ENCODE data around the gene MEGF6.

Gene MEGF6

GRCh38 chr1:3556336-3556735 is 55.0 kb downstream of the MEGF6 start:
- DNase-seq, result no peak

- DNase-seq, result no peak
Measured at GRCh38 chr1:3555131-3555920, 56.0 kb downstream of the MEGF6 start.

- no peak for DNase-seq
Measured at GRCh38 chr1:3553940-3554223, 57.4 kb downstream of the MEGF6 start.

DNA sequence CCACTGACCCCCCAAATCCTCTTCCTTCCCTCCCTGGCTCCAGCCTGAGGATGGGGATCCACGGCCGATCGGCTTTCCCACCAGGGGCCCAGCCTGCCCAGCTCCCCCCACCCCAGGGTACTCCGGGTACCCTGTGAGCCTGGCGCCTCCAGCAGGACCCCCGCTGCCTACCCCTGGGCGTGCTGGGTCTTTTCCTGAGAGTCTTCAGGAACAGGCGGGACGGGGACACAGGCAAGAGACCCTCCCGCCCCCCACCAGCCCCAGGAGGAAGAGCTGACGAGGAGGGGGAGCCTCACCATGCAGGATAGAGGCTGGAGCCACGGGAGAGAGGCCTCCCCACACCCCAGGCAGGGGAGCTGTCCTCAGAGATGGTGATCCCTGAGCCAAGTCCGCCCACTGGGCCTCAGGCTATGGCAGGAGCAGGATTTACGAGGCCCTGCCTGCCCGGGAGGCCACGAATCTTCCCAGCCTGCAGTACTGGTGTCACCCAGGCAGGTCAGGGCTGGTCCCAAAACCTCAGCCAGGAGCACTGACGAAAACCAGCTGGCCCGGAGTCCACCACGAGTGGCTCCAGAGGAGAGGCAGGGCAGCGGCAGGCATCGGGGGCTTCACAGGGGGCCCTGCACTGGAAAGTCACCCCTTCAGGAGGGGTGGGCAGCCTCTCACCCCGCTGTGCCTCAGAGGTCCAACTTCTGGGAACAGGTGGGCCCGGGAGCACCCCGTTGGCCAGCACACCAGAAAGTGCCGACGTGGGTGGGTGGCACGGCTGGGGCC is 58.0 kb downstream of the MEGF6 start:
- DNase-seq, result no peak

DNA sequence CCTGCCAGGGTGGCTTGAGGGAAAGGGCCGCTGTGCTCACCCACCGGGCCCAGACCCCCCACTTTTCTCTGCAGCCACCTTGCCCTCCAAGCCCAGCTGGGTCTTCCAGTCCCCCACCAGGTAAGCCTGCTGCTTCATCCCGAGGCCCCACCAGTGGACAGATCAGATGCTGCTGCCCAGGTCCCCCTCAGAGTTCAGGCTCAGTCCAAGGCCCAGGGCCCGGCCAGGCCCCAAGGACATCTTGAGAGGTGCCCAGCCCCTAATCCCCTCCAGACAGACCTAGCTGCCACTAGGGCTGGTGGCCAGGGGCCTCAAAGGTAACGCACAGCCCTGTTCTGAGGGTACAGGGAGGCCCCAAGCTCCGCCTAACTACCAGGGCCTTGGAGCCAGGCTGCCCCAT is 58.6 kb downstream of the MEGF6 start:
- no peak for DNase-seq

GRCh38 chr1:3552176-3552575 is 59.1 kb downstream of the MEGF6 start:
- no peak for DNase-seq

DNA sequence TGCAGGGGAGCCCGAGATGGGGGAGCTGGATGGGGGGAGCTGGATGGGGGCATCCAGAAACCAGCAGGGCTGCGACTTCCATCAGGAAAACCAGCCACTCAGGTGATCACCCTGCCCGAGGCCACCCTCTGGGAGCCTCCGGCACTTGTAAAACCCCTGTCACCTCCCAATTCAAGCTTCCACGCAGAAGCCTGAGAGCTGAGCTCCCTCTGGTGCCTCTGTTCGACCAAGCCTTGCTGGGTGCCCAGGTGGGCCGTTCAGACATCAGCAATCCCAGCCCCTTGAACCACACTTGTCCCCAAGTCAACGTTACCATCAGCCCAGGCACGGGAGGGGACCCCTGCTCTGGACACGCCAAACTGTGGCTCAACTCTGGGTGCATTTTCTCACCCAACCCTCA is 59.6 kb downstream of the MEGF6 start:
- no peak for DNase-seq

- DNase-seq, result no peak
Measured at GRCh38 chr1:3551290-3551678, 60.0 kb downstream of the MEGF6 start.

- DNase-seq, result no peak
Measured at GRCh38 chr1:3550511-3551289, 60.6 kb downstream of the MEGF6 start.

- DNase-seq, result no peak
Measured at GRCh38 chr1:3548895-3549294, 62.4 kb downstream of the MEGF6 start.

DNA sequence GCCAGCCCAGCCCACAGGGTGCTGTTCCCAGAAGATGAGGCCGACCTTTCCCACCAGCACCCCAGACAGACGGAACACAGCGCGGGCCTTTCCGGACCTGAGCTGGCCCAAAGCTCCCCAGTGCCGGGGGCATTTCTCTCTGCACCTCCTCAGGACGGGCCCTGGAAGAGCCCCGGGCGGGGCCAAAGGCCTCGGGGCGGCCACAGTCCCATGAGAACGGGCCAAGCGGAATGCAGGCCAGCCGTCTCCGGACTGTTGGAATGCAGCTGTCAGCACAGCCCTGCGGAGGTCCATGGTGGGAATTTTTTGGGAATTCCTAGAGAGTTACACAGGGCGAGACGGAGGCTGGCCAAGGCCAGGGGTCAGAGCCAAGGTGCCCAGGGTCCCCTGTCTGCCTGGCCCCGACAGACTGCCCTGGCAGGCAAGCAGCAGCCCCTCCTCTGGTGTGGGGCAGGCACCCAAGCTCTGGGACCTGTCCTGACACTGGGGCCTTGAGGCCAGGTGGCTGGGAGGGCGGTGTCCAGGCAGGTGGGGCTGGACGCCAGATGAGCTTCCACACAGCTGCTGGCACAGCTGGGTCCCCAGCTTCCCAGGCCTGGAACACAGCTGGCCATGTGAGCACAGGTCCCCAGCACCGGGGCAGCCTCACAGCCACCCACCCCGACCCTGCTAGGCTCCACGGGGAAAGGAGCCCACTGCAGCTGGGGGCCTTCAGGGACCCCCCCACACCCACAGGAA is 63.0 kb downstream of the MEGF6 start:
- DNase-seq, result no peak

DNA sequence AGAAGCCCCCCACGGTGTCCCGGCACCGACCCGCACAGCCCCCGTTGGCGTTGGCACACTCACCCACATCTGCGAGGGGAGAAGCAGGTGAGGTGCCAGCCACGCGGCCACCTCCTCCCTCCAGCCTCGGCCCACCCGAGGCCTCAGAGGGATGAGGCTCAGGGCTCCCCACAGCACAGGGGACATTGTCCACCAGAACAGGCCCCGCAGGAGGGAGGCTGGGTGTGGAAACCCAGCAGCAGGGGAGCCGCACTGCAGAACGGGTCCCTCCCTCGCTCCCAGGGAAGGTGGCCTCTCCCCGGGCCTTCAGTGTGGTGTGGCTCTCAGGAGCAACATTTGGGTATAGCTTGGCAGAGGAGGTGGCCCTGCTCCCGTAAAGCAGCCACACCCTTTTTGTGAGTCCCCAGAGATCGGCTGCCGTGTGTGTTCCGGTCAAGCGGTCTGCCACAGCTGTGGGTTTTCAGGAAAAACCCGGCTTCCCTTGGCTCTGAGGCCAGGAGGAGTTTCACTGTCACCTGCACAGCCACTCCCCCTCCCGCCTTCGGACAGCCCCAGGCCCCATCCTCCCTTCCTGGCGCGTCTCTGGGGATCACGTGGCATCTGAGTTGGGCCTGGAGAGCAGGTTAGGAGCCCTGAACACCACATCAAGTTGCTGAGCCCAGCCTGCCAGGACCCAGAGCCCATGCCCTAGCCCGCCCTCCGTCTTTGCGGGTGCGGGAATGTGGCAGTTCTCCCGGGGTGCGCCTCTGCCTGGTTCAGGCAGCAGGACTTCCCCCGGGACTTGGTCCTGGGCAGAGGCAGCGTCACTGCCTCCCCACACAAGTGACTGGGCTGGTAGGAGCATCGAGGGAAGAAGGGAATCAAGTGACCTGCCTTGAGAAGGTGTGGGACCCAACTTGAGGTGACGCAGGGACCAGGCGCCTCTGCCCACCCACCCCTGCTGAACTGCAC is 64.0 kb downstream of the MEGF6 start:
- no peak for DNase-seq

GRCh38 chr1:3546048-3546384 is 65.3 kb downstream of the MEGF6 start:
- no peak for DNase-seq

DNA sequence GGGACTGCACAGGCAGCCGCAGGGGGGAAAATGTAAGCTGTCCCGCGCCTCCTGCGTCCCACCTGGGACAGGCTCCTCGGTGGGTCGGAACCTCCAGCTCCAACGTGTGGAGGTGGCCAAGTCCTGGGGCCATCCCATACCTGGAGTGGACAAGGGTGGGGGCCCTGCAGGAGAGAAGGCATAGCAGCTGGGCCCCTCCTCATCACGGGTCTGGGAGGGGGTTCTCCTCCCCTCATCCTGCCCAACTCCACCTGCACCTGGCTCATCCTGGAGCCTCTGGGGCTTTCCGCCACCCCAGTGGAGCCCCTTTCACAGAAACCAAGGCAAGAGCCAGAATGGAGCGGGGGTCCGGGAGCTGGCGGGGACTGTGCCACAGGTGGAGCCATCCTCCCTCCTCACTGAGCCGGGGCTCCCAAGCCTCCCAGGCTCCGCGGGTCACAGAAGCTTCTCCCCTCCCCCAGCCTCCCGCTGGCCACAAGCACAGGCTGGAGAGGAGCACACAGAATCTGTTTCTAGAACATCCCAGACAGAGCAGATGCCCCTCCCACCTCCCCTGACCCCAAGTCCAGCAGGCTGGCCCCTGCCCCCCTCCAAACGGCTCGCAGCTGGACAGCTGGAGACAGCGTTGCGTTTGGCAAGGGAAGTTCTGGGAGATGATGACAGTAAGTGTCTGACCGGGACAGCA is 65.8 kb downstream of the MEGF6 start:
- no peak for DNase-seq

- no peak for DNase-seq
Measured at GRCh38 chr1:3544040-3544977, 67.0 kb downstream of the MEGF6 start.

- peak in 2 of 58 donors; percentile 20 to 40 for DNase-seq
Measured at GRCh38 chr1:3543076-3544039, 68.0 kb downstream of the MEGF6 start.

DNA sequence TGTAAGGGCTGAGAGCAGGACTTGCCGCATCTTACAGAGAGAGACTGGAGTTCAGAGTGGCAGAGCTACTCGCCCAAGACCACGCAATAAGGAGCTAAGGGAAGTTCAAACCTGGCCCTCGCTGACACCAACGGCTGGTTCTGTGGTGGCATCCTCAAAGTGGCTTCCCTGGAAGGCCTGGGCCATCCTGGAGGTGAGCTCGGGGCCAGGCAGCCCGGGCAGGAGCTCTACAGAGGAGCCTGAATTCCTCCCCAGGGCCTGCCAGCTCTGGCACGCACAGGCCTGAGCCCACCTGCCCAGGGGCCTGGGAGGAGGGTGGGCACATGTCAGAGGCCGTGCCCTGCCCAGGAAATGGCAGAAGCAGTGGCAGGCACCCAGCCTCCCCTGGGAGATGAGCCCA is 68.6 kb downstream of the MEGF6 start:
- DNase-seq, result no peak

DNA sequence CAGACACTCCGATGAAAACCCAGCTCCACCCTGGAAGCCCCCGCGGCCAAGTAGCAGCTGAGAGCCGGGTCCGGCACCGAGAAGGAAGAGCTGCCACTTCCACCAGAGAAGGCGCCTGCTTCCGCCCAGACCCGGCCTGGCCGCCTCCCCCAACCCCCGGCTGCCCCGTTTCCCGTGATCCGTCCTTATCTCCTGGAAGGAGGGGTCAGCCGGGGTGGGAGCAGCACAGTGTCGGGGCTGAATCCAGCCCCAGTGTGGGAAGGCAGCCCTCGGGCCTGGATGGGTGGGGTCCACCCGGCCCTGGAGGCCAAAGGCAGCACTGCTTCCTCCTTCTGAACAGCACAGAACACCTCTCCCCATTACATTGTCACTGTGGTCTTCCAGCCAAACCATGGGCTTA is 69.4 kb downstream of the MEGF6 start:
- no peak for DNase-seq
